ENCODE results near the gene TMEM220.

The TMEM220 gene

DNA sequence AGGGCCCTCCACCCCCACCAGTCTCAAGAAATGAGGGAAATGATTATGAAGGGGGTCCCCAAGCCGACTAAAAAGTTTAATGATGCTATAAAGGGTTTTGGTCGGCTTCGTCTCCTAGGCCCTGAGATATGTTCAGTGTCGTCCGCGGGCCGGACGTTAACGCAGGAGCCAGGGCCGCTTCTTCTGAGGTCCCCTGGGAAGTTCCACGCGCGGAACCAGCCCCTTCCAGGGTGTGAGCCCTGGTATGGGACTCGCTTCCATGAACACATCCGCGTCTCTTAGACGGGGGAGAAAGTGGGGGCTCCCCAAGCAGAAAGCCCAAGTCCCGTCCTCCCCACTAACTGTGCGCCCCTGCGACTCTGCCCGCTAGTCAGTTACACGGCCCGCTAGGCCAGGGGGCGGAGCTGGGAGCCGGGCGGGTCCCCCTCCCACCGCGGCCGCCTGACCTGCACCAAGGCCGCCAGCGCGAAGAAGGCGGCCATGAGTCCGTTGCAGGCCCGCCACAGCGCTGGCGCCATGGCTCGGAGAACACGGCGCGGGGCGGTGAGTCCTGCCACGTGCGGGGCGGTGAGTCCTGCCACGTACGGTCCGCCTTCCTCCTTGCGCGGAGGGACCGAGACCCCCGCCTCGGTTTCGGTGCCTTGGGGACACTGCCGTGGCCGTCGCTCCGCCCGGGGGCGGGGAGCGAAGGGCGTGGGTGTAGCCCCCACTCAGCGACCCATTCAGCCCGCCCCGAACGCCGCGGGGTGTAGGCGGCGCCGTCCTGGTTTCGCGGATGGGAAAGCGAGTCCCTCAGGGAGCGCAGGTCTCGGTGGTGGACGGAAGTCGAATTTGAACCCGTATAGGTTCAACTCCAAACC is at the start of gene TMEM220:
TMEM220 (minus strand) TSS at position 690 of the 860 bp plus-strand sequence; CDS start at position 518, 172 bp downstream.
- in situ Hi-C loops (cut with HindIII; ENCODE audit: low sequenced_read_pairs), result loop anchor here (5.0 kb wide), 1 partner anchor 37 kb away; no protein-coding TSS in a partner anchor
- DNase-seq (ENCODE audit: low read depth), result peak; percentile 36
- TF ChIP-seq, protein P1, sequence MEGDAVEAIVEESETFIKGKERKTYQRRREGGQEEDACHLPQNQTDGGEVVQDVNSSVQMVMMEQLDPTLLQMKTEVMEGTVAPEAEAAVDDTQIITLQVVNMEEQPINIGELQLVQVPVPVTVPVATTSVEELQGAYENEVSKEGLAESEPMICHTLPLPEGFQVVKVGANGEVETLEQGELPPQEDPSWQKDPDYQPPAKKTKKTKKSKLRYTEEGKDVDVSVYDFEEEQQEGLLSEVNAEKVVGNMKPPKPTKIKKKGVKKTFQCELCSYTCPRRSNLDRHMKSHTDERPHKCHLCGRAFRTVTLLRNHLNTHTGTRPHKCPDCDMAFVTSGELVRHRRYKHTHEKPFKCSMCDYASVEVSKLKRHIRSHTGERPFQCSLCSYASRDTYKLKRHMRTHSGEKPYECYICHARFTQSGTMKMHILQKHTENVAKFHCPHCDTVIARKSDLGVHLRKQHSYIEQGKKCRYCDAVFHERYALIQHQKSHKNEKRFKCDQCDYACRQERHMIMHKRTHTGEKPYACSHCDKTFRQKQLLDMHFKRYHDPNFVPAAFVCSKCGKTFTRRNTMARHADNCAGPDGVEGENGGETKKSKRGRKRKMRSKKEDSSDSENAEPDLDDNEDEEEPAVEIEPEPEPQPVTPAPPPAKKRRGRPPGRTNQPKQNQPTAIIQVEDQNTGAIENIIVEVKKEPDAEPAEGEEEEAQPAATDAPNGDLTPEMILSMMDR (IDR thresholded peaks at IDR 0.05; ENCODE audit: low read depth, low read length, missing control alignments), result no peak
- peak within 1 kb of the TSS; percentile 59 for H3K4me3 ChIP-seq (ENCODE audit: low read depth, low read length)

- no peak overlapping the region for H3K4me3 ChIP-seq (ENCODE audit: low read depth, low read length)
- in situ Hi-C loops (cut with HindIII; ENCODE audit: low sequenced_read_pairs), result no loop called here
- DNase-seq (ENCODE audit: low read depth), result no peak
- TF ChIP-seq, protein P1 (IDR thresholded peaks at IDR 0.05; ENCODE audit: low read depth, low read length, missing control alignments), result no peak
Observed at GRCh38 chr17:10779609-10780008, 49.8 kb upstream of the TMEM220 start.

- in situ Hi-C loops (cut with HindIII; ENCODE audit: low sequenced_read_pairs), result no loop called here
Observed at GRCh38 chr17:10777890-10778289, 48.1 kb upstream of the TMEM220 start.

GRCh38 chr17:10777131-10777807 is 47.4 kb upstream of the TMEM220 start:
- H3K4me3 ChIP-seq (ENCODE audit: low read depth, low read length), result no peak overlapping the region
- no peak for DNase-seq (ENCODE audit: low read depth)
- TF ChIP-seq, protein P1 (IDR thresholded peaks at IDR 0.05; ENCODE audit: low read depth, low read length, missing control alignments), result no peak
- in situ Hi-C loops (cut with HindIII; ENCODE audit: low sequenced_read_pairs), result no loop called here

More at GRCh38 chr17:10777890-10778289, 48.1 kb upstream of the TMEM220 start:
- no peak overlapping the region for H3K4me3 ChIP-seq (ENCODE audit: low read depth, low read length)
- DNase-seq (ENCODE audit: low read depth), result no peak
- TF ChIP-seq, protein P1 (IDR thresholded peaks at IDR 0.05; ENCODE audit: low read depth, low read length, missing control alignments), result no peak

DNA sequence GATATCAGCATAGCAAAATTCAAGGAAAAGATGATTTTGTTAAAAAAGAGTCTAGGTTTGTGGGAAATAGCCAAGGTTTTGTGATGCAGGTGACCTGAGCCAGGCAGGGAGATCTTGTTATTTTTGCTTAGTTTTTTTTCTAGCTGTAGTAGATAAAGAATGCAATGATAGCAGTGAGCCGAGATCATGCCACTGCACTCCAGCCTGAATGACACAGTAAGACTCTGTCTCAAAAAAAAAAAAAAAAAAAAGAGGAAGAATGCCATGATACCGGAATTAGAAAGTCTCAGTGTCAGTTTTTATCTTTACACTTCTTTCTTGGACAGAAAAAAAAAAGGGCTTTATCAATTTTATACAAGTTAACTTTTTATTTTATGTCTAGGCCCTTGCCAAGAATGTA is 46.6 kb upstream of the TMEM220 start:
- in situ Hi-C loops (cut with HindIII; ENCODE audit: low sequenced_read_pairs), result no loop called here
- TF ChIP-seq, protein P1 (IDR thresholded peaks at IDR 0.05; ENCODE audit: low read depth, low read length, missing control alignments), result no peak
- H3K4me3 ChIP-seq (ENCODE audit: low read depth, low read length), result no peak overlapping the region
- no peak for DNase-seq (ENCODE audit: low read depth)

GRCh38 chr17:10775740-10776356 is 46.0 kb upstream of the TMEM220 start:
- no peak overlapping the region for H3K4me3 ChIP-seq (ENCODE audit: low read depth, low read length)
- TF ChIP-seq, protein P1 (IDR thresholded peaks at IDR 0.05; ENCODE audit: low read depth, low read length, missing control alignments), result no peak
- no peak for DNase-seq (ENCODE audit: low read depth)
- in situ Hi-C loops (cut with HindIII; ENCODE audit: low sequenced_read_pairs), result no loop called here

Data from astrocyte of the cerebellum (primary cell).